T-helper 1 cell treated with Interleukin-12 subunit alpha and Interleukin-12 subunit beta and Interleukin-4 antibody, amounts not matched to agents 30 μg/mL and 1 μg/mL, for 36 hours (primary cell): Measurements from ENCODE around the gene PHC1.
"Not testable (repeated sequence)": the region's sequence is repeated elsewhere in the genome, so short reads cannot be mapped to it uniquely, and the experiment has no call there.

Experiments used
- H3K27ac Mint-ChIP-seq: one replicate; pipeline ENCODE4 v1.8.0; 2021; ENCODE audit warnings: mild to moderate bottlenecking, mixed read lengths
- H3K27me3 Mint-ChIP-seq: one replicate; pipeline ENCODE4 v1.8.0; 2021; ENCODE audit warnings: low read depth, mixed read lengths
- H3K36me3 Mint-ChIP-seq: one replicate; pipeline ENCODE4 v1.8.0; 2021; ENCODE audit warnings: low read depth, mixed read lengths
- H3K4me1 Mint-ChIP-seq: one replicate; pipeline ENCODE4 v1.8.0; 2021; ENCODE audit warnings: low read depth, mixed read lengths
- H3K4me3 Mint-ChIP-seq: one replicate; pipeline ENCODE4 v1.8.0; 2021; ENCODE audit warnings: mild to moderate bottlenecking, moderate library complexity, mixed read lengths
- H3K9me3 Mint-ChIP-seq: one replicate; pipeline ENCODE4 v1.8.0; 2021; ENCODE audit warnings: mixed read lengths

PHC1 gene

DNA sequence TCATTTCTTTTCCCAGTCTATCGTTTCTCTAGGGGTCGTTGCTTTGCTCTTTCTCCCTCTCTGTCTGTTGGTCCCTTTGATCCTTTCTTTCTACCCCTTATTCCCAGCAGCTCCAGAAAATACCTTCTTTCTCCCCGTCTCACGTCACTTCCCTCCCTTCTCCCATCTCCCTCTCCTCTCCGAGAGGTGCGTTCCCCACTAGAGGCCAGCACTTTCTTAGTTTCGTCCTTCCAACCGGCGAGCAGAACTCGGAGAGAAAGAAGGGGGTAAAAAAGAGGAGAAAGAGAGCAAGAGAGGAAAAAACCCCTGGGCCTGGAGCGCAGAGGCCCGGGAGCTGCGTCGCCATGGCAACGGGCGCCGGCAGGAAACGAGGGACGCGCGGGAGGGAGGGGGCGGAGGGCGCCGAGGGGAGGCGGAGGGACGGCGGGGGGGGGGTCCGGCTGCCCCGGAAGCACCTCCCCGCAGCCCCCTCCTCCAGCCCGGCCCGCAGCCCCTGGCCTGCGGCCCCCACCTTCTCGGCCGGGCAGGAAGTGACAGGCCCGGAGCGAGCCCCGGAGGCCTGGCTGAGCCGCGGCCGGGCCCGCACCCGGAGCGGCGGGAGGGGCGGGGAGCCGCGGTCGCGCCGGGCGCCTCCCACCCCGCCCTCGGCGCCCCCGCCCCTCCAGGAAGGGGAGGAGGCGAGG is at the start of gene PHC1:
Gene PHC1 (plus strand): TSS at position 477 of the 683 bp plus-strand sequence. CDS start 3,169 bp downstream, outside the sequence.
- peaks cover 21% of the 10 kb centered on the region for H3K27me3 Mint-ChIP-seq
- peak within 1 kb of the TSS; percentile 77 for H3K27ac Mint-ChIP-seq
- not testable (repeated sequence) for H3K9me3 Mint-ChIP-seq, H3K36me3 Mint-ChIP-seq, H3K4me1 Mint-ChIP-seq
- peak within 1 kb of the TSS; percentile 85 for H3K4me3 Mint-ChIP-seq

DNA sequence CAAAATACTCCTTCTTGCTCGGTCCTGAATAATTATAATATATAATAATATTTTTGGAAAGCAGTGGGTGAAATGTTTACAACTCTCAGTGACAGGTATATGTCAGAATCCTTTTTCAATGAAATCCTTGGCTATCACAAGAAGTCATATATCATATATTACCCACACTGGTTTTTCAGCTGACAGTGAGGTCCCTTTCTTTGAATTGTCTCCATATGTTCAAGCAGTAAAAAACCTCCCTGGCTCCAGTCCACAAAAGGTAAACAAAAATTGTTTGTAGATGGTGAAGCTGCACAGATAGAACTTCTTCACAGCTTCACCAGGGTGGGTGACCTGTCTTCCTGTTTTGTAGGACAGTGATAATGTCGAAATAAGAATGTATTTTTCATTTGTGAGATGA is 47.9 kb upstream of the PHC1 start:
- Mint-ChIP-seq H3K27me3 (peaks cover 4% of the 10 kb centered on the region), H3K36me3 (no peaks in the 10 kb centered on the region), H3K4me3 (no peak overlapping the region), H3K4me1 (no peaks in the 10 kb centered on the region), H3K27ac (no peak overlapping the region), H3K9me3 (no peaks in the 10 kb centered on the region)

DNA sequence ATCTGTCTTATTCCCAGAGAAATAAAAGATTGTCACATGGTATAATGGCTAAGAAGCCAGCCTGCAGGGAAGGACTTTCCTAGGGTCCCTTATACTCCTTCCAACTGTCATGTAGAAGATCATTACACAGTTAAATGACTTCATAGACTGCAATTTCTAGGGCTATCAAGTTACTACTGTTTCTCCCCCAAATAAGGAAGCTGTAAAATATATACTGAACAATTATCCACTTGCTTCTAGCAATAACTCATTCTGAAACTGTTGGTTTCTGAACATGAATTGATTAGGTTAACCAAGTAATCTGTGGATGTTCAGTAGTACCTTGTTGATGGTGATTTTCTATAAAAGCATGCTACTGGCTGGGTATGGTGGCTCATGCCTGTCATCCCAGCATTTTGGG is 47.3 kb upstream of the PHC1 start:
- Mint-ChIP-seq H3K36me3 (no peaks in the 10 kb centered on the region), H3K4me3 (no peak overlapping the region), H3K27ac (no peak overlapping the region), H3K9me3 (no peaks in the 10 kb centered on the region), H3K27me3 (peaks cover 4% of the 10 kb centered on the region), H3K4me1 (no peaks in the 10 kb centered on the region)

DNA sequence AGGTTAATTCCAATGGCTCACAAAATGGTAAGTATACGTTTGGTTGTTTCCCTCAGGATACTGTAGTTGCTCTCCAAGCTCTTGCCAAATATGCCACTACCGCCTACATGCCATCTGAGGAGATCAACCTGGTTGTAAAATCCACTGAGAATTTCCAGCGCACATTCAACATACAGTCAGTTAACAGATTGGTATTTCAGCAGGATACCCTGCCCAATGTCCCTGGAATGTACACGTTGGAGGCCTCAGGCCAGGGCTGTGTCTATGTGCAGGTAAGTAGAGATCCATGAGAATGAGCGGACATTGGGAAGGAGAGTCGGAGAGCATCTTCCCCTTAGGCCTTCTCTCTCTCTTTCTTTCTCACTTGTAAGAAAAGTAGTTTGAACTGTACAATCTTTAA is 46.5 kb upstream of the PHC1 start:
- H3K4me3 Mint-ChIP-seq = no peak overlapping the region
- no peaks in the 10 kb centered on the region for H3K36me3 Mint-ChIP-seq

DNA sequence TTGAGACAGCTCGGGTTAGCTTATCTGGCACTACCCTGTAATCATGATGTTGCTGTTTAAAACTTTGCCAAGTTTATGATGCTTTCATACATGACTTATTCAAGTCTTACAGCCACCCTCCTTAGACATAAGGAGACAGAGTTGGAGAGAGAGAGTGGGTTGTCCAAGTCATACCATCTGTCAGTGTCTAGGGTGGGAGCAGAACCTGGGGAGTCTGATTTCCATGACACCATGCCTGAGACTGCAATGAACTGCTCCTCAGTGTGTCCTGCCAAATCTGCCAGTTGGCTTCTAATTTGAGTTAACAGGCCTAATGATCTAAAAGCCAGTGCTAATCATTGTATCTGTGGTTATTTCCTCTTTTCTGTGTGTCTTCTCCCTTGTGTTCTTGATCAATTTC is 43.7 kb upstream of the PHC1 start:
- Mint-ChIP-seq H3K4me3 (no peak overlapping the region), H3K9me3 (no peaks in the 10 kb centered on the region), H3K27ac (no peak overlapping the region), H3K27me3 (peaks cover 4% of the 10 kb centered on the region), H3K36me3 (no peaks in the 10 kb centered on the region), H3K4me1 (no peaks in the 10 kb centered on the region)

More for the DNA sequence above, 46.5 kb upstream of the PHC1 start:
- Mint-ChIP-seq H3K4me1 (no peaks in the 10 kb centered on the region), H3K9me3 (no peaks in the 10 kb centered on the region), H3K27ac (no peak overlapping the region), H3K27me3 (peaks cover 4% of the 10 kb centered on the region)

DNA sequence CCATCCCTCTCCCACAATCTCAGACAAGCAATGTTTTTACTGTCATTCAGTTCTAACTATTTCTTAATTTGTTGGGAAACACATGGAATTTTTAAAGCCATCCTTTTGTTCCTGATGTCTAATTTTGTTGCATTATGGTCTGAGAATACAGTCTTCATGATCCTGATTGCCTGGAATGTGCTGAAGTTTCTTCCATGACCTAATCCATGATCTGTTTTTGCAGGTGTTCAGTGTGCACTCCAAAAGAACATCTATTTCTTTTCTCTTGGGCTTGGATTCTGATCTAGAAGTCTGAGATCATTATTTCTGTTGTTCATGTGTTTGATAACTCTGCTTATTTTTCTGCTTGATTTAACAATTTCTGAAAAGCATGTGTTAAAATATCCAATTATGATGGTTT is 43.2 kb upstream of the PHC1 start:
- Mint-ChIP-seq H3K27me3 (peaks cover 4% of the 10 kb centered on the region), H3K4me1 (no peaks in the 10 kb centered on the region), H3K36me3 (no peaks in the 10 kb centered on the region), H3K27ac (no peak overlapping the region), H3K9me3 (no peaks in the 10 kb centered on the region), H3K4me3 (no peak overlapping the region)

DNA sequence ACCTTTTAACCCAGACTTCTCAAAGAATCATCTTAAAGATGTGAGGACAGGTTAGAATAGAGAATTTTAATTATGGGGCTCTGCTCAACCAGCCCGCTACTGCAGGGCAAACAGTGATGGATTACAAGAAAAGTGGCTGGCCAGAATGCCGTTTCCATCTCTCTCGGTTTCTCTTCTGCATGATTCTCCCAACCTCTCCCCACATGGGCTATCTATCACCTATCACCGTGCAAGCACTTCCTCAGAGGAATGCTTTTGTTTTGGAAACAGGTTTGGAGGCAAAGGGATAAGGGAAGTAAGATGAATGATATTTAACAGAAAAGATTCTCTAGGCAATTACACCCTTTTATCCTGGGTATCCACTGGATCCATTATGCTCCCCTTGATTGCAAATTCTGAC is 37.4 kb upstream of the PHC1 start:
- Mint-ChIP-seq H3K36me3 (no peaks in the 10 kb centered on the region), H3K4me3 (no peak overlapping the region), H3K4me1 (no peaks in the 10 kb centered on the region), H3K27me3 (peaks cover 3% of the 10 kb centered on the region), H3K9me3 (no peaks in the 10 kb centered on the region), H3K27ac (no peak overlapping the region)

DNA sequence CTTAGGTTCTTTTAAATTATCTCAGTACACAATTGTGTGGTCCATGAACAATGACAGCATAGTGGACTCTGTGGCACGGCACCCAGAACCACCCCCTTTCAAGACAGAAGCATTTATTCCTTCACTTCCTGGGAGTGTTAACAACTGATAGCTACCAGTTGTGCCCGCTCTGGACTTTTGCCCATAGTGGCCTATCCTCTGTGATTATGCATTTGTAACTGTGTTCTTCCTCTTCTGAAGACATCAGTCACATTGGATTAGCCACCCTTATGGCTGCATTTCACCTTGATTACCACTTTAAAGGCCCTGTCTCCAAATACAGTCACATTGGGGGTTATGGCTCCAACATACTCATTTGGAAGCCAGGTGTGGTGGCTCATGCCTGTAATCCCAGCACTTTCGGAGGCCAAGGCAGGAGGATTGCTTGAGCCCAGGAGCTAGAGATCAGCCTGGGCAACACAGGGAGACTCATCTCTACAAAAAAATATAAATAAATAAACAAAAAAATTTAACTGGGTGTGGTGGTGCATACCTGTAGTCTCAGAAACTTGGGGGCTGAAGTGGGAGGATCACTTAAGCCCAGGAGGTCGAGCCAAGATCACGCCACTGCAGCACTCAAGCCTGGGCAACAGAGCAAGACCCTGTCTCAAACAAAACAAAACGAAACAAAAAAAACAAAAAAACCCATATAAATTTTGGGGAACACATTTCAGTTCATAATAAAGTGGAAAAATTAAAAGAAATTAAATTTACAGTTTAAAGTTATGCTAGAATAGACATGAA is 27.6 kb upstream of the PHC1 start:
- H3K27ac Mint-ChIP-seq = no peak overlapping the region
- H3K9me3 Mint-ChIP-seq = no peaks in the 10 kb centered on the region
- H3K4me3 Mint-ChIP-seq = no peak overlapping the region
- peaks cover 18% of the 10 kb centered on the region for H3K27me3 Mint-ChIP-seq
- peaks cover 5% of the 10 kb centered on the region for H3K4me1 Mint-ChIP-seq
- H3K36me3 Mint-ChIP-seq = no peaks in the 10 kb centered on the region

DNA sequence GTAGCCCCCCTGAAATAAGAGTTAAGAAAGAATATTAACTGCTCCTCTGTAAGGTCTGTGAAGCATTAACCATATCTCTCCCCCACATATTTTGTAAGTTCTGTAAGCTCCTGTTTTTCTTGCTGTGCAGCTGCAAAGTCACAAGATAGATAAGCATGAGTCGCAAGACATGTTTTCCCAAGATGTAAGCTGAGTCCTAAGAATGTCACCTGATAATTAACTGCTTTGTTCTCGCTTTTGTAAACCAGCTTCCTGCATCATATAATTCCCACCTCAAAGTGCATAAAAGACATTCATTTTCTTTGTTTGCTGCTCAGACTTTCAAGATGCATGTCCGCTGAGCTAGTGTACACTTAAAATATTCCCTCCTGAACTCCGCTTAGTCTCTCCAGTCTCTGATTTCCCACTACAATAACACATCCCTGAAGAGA is 27.0 kb upstream of the PHC1 start:
- Mint-ChIP-seq H3K4me1 (peaks cover 5% of the 10 kb centered on the region), H3K27ac (no peak overlapping the region), H3K36me3 (no peaks in the 10 kb centered on the region), H3K9me3 (no peaks in the 10 kb centered on the region), H3K4me3 (no peak overlapping the region), H3K27me3 (peaks cover 18% of the 10 kb centered on the region)

DNA sequence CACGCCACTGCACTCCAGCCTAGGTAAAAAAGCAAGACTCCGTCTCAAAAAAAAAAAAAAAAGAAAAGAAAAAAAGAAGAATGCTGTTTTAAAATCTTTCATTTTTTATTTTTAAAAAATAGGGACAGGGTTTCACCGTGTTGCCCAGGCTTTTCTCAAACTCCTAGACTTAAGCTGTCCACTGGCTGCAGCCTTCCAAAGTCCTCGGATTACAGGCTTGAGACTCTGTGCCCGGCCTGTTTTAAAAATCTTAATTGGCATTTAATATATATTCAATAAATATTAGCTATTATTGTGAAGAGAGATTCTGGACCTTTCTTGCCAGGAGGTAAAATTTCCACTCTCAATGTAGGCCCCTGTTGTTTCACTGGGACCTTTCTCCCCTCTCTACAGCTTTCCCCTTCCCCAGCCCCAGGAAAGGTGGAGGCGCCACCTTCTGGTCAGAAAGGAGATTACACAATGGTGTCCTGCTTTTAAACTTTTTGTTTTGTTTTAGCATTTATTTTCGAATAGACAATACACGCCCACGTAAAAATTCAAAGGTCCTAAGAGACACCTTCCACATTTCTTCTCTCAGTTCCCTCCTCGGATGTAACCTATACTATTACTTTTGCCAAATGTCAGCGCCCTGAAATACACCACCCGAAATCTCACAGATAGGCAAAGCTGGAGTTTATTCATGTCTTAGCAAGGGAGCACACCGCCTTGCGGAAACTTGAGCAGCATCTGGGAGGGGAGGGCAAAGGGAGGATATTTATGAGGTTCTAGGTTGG is 23.8 kb upstream of the PHC1 start:
- Mint-ChIP-seq H3K27me3 (peaks cover 24% of the 10 kb centered on the region), H3K27ac (no peak overlapping the region), H3K4me3 (peak overlapping the region; percentile 86), H3K4me1 (peaks cover 5% of the 10 kb centered on the region), H3K9me3 (no peaks in the 10 kb centered on the region), H3K36me3 (no peaks in the 10 kb centered on the region)

DNA sequence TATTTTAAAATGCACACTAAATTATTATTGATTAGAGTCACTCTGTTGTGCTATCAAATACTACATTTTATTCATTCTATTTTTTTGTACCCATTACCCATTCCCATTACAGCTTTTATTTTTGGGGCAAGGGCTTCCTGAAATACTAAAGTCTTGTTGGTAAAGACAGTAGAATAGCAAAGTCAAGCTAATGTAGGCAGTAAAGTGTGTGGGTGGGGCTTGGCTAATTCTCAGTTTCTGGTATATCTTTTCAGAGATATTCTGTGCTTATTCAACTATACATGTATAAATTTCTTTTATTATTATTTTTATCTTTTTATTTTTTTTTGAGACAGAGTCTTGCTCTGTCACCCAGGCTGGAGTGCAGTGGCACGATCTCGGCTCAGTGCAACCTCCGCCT is 22.3 kb upstream of the PHC1 start:
- Mint-ChIP-seq H3K27me3 (peaks cover 24% of the 10 kb centered on the region), H3K36me3 (no peaks in the 10 kb centered on the region), H3K27ac (no peak overlapping the region), H3K9me3 (no peaks in the 10 kb centered on the region), H3K4me1 (peaks cover 5% of the 10 kb centered on the region), H3K4me3 (no peak overlapping the region)

DNA sequence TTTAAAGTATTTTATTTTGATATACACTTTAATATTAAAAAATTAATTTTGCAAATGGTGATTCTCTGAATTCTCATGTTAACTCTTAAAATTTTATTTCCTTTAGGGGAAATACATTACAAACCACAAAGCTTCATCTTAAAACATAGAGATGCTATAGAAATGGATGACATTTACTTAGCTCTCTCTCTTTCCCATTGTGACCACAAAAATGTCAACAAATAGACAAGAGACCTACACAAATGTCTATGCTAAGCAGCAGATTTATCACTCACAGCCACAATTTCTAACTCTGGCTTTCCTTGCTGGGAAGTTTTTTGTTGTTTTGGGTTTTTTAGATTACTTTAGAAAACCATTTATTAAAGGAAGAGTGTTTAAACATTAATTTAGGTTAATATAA is 19.9 kb upstream of the PHC1 start:
- peaks cover 18% of the 10 kb centered on the region for H3K27me3 Mint-ChIP-seq
- peaks cover 5% of the 10 kb centered on the region for H3K4me1 Mint-ChIP-seq
- H3K36me3 Mint-ChIP-seq = no peaks in the 10 kb centered on the region
- H3K27ac Mint-ChIP-seq = no peak overlapping the region
- no peak overlapping the region for H3K4me3 Mint-ChIP-seq
- H3K9me3 Mint-ChIP-seq = no peaks in the 10 kb centered on the region

DNA sequence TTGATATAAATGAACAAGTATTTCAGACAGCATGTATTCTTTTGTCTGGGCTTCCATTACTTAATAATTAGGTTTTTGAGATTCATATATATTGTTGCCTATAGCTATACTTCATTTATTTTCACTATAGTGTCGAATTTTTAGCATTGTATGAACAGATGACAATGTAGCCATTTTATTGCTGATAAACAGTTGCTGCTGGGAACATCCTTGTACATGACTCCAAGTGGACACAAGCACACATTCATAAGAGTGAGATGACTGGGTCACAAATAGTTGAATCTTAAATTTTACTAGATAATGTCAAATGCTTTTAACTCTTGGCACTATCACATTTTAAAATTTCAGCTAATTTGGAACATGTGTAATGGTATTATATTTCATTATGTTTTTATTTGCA is 19.3 kb upstream of the PHC1 start:
- no peaks in the 10 kb centered on the region for H3K36me3 Mint-ChIP-seq
- no peaks in the 10 kb centered on the region for H3K9me3 Mint-ChIP-seq
- H3K4me1 Mint-ChIP-seq = peaks cover 5% of the 10 kb centered on the region
- H3K27ac Mint-ChIP-seq = no peak overlapping the region
- H3K4me3 Mint-ChIP-seq = no peak overlapping the region
- H3K27me3 Mint-ChIP-seq = peaks cover 12% of the 10 kb centered on the region

DNA sequence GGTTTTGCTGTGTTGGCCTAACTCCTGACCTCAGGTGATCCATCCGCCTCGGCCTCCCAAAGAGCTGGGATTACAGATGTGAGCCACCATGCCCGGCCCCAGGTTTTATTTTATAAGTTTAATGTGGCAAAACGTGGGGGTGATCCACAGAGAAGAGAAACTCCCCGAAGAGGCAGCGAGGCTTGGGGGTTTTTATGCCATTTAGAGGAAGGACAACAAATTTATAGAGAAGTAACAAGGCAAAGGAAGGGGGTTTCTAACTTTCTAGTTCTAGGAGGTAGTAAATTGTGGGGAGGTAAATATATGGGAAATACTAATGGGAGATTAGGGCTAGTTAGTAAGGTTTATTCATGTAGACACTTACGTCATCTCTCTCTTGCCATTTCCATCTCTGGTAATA is 17.2 kb upstream of the PHC1 start:
- H3K27ac Mint-ChIP-seq = no peak overlapping the region
- H3K27me3 Mint-ChIP-seq = peaks cover 7% of the 10 kb centered on the region
- H3K36me3 Mint-ChIP-seq = no peaks in the 10 kb centered on the region
- H3K9me3 Mint-ChIP-seq = no peaks in the 10 kb centered on the region
- H3K4me3 Mint-ChIP-seq = no peak overlapping the region
- H3K4me1 Mint-ChIP-seq = no peaks in the 10 kb centered on the region

DNA sequence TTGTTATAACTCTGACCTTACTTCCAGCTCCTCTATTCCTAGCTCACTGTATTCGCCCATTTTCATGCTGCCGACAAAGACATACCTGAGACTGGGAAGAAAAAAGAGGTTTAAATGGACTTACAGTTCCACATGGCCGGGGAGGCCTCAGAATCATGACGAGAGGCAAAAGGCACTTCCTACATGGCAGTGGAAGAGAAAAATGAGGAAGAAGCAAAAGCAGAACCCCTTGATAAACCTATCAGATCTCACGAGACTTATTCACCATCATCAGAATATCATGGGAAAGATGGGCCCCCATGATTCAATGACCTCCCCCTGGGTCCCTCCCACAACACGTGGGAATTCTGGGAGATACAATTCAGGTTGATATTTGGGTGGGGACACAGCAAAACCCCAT is 14.5 kb upstream of the PHC1 start:
- Mint-ChIP-seq H3K4me3 (no peak overlapping the region), H3K27ac (no peak overlapping the region)

More for the DNA sequence above, 14.5 kb upstream of the PHC1 start:
- Mint-ChIP-seq H3K36me3 (no peaks in the 10 kb centered on the region), H3K4me1 (no peaks in the 10 kb centered on the region), H3K27me3 (peaks cover 7% of the 10 kb centered on the region), H3K9me3 (no peaks in the 10 kb centered on the region)
